Gastroesophageal sphincter (tissue), 4 donors: Measurements from ENCODE around the gene STH. TPM values are rescaled to one million over a fixed set of nuclear protein-coding genes. Genes with fewer than 3 reads are reported as not detected.

Source experiments
- ATAC-seq: fragments of 150-250 bp; one replicate; pipeline ENCODE4 v1.9.1; 2016; ENCODE audit warnings: mild to moderate bottlenecking, moderate library complexity
- H3K27ac ChIP-seq, 4 donors: fragments of 200-600 bp; sonication (generic) in 3 of 4; 1 replicate in 3 of 4; 2 replicates in 1 of 4; pipeline ENCODE4 v1.5.1; 2016 to 2019
- H3K27me3 ChIP-seq: fragments of 200-600 bp; sonication (generic); one replicate; pipeline ENCODE4 v1.5.1; 2019
- H3K36me3 ChIP-seq, 2 donors: fragments of 200-600 bp; sonication (generic); one replicate each; pipeline ENCODE4 v1.5.1; 2019; ENCODE audit warnings: control low read depth in 1 of 2
- H3K4me1 ChIP-seq, 3 donors: fragments of 200-600 bp; sonication (generic); 1 replicate in 2 of 3; 2 replicates in 1 of 3; pipeline ENCODE4 v1.5.1; 2016 to 2019; ENCODE audit warnings: control low read depth in 2 of 3
- H3K4me3 ChIP-seq, 2 donors: fragments of 200-600 bp; sonication (generic); one replicate each; pipeline ENCODE4 v1.5.1; 2019; ENCODE audit warnings: mild to moderate bottlenecking in 1 of 2, moderate library complexity in 1 of 2
- H3K9me3 ChIP-seq, 3 donors: fragments of 200-600 bp; sonication (generic); one replicate each; pipeline ENCODE4 v1.5.1; 2017 to 2019; ENCODE audit warnings: control low read depth in 2 of 3
- EP300 ChIP-seq: sonication (generic); formaldehyde crosslinking; IDR thresholded peaks from one replicate; pipeline ENCODE4 v1.6.1; 2017; ENCODE audit warnings: antibody characterized with exemption, mild to moderate bottlenecking
- POLR2A ChIP-seq, 2 donors: fragments of 450-650 bp; IDR thresholded peaks; one replicate each; pipeline ENCODE4 v1.6.1; 2017; ENCODE audit warnings: antibody characterized with exemption in 2 of 2, mild to moderate bottlenecking in 2 of 2, moderate library complexity in 1 of 2
- POLR2AphosphoS5 ChIP-seq: sonication (generic); formaldehyde crosslinking; IDR thresholded peaks from one replicate; pipeline ENCODE4 v1.6.1; 2017; ENCODE audit warnings: antibody characterized with exemption
- WGBS, 2 donors: methylation state at CpG; one replicate each; pipeline ENCODE4 v1.1.5; 2018; ENCODE audit warnings: low coverage in 1 of 2; 5-methylcytosine and 5-hydroxymethylcytosine counted together
- total RNA-seq, 4 donors: library from RNA; depleted of rRNA; stranded (reverse); fragments of >200 nt; gene quantifications; one replicate each; pipeline ENCODE4 v1.1.0, GENCODE V29; 2016
- TF ChIP-seq, protein P1 (sequence below), 4 experiments: fragments of 200-600 bp in 2 of 4; fragments of 450-650 bp in 2 of 4; sonication (generic) in 1 of 4; IDR thresholded peaks; one replicate each; pipeline ENCODE4 v1.5.1; 2017 to 2019; ENCODE audit warnings: antibody characterized with exemption in 4 of 4, mild to moderate bottlenecking in 2 of 4, moderate library complexity in 2 of 4

STH gene
- total RNA-seq, 4 donors from 2014 or later = not detected

DNA sequence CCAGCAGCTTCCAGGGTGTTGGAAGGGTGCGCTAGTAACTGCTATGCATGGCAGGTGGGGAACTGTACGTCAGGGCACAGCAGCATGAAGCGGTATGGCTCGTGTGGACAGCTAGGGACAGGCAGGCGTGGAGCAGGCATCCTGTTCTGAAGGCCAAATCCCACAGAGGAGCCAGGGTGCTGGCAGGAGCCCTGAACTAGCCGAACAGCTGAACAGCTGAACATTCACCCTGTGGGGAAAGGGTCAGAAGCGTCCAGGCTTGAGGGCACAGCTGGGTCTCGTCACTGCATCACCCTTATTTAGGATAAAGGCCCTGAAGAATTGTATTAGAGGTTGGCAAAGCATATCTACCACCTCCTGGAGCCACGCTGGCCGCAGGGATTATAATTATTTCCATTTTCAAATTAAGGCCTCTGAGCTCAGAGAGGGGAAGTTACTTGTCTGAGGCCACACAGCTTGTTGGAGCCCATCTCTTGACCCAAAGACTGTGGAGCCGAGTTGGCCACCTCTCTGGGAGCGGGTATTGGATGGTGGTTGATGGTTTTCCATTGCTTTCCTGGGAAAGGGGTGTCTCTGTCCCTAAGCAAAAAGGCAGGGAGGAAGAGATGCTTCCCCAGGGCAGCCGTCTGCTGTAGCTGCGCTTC lies 3.3 kb upstream of the STH start:
- ATAC-seq = no peak
- 78 to 100% methylated on average over 1 to 12 of the region's 14 CpGs for WGBS, 2 donors
- Histone ChIP-seq H3K36me3 (no peaks in the 10 kb centered on the region), H3K9me3 (no peaks in the 10 kb centered on the region), H3K4me3 (no peak overlapping the region), H3K4me1 (no peaks in the 10 kb centered on the region), H3K27ac (no peak overlapping the region), H3K27me3 (no peaks in the 10 kb centered on the region)
- TF ChIP-seq, protein P1, sequence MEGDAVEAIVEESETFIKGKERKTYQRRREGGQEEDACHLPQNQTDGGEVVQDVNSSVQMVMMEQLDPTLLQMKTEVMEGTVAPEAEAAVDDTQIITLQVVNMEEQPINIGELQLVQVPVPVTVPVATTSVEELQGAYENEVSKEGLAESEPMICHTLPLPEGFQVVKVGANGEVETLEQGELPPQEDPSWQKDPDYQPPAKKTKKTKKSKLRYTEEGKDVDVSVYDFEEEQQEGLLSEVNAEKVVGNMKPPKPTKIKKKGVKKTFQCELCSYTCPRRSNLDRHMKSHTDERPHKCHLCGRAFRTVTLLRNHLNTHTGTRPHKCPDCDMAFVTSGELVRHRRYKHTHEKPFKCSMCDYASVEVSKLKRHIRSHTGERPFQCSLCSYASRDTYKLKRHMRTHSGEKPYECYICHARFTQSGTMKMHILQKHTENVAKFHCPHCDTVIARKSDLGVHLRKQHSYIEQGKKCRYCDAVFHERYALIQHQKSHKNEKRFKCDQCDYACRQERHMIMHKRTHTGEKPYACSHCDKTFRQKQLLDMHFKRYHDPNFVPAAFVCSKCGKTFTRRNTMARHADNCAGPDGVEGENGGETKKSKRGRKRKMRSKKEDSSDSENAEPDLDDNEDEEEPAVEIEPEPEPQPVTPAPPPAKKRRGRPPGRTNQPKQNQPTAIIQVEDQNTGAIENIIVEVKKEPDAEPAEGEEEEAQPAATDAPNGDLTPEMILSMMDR (IDR thresholded peaks at IDR 0.05) = no peak
- TF ChIP-seq POLR2AphosphoS5 = no peak
- no peak for TF ChIP-seq EP300
- no peak for TF ChIP-seq POLR2A (IDR thresholded peaks at IDR 0.05)

DNA sequence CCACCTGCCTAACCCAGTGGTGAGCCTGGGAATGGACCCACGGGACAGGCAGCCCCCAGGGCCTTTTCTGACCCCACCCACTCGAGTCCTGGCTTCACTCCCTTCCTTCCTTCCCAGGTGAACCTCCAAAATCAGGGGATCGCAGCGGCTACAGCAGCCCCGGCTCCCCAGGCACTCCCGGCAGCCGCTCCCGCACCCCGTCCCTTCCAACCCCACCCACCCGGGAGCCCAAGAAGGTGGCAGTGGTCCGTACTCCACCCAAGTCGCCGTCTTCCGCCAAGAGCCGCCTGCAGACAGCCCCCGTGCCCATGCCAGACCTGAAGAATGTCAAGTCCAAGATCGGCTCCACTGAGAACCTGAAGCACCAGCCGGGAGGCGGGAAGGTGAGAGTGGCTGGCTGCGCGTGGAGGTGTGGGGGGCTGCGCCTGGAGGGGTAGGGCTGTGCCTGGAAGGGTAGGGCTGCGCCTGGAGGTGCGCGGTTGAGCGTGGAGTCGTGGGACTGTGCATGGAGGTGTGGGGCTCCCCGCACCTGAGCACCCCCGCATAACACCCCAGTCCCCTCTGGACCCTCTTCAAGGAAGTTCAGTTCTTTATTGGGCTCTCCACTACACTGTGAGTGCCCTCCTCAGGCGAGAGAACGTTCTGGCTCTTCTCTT lies 2.6 kb upstream of the STH start:
- Histone ChIP-seq H3K4me3 (no peak overlapping the region), H3K4me1 (no peaks in the 10 kb centered on the region), H3K27me3 (no peaks in the 10 kb centered on the region), H3K36me3 (no peaks in the 10 kb centered on the region), H3K9me3 (no peaks in the 10 kb centered on the region), H3K27ac (no peak overlapping the region)
- no peak for ATAC-seq
- WGBS, 2 donors = 80% methylated on average over 3 of the region's 31 CpGs; no CpG with 5 or more reads in 1 of the 2 donors
- no peak for TF ChIP-seq POLR2A (IDR thresholded peaks at IDR 0.05)
- TF ChIP-seq, protein P1 (IDR thresholded peaks at IDR 0.05) = no peak
- TF ChIP-seq EP300 = no peak
- TF ChIP-seq POLR2AphosphoS5 = no peak

DNA sequence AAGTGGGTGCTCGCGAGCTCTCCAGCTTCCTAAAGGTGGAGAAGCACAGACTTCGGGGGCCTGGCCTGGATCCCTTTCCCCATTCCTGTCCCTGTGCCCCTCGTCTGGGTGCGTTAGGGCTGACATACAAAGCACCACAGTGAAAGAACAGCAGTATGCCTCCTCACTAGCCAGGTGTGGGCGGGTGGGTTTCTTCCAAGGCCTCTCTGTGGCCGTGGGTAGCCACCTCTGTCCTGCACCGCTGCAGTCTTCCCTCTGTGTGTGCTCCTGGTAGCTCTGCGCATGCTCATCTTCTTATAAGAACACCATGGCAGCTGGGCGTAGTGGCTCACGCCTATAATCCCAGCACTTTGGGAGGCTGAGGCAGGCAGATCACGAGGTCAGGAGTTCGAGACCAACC lies 1.9 kb upstream of the STH start:
- Histone ChIP-seq H3K27me3 (no peaks in the 10 kb centered on the region), H3K4me3 (no peak overlapping the region), H3K9me3 (no peaks in the 10 kb centered on the region), H3K4me1 (no peaks in the 10 kb centered on the region), H3K36me3 (no peaks in the 10 kb centered on the region), H3K27ac (no peak overlapping the region)
- TF ChIP-seq POLR2AphosphoS5 = no peak
- TF ChIP-seq, protein P1 (IDR thresholded peaks at IDR 0.05) = no peak
- no peak for TF ChIP-seq EP300
- TF ChIP-seq POLR2A (IDR thresholded peaks at IDR 0.05) = no peak
- no peak for ATAC-seq
- WGBS, 2 donors = no CpG with 5 or more reads among the region's 13 CpGs

GRCh38 chr17:45997624-45998023 lies 1.4 kb upstream of the STH start:
- WGBS, 2 donors = 83 to 85% methylated on average over 5 of the region's 9 CpGs

More at GRCh38 chr17:45997624-45998023, 1.4 kb upstream of the STH start:
- Histone ChIP-seq H3K36me3 (no peaks in the 10 kb centered on the region), H3K27ac (no peak overlapping the region), H3K4me1 (peaks cover 0 to 4% (median 0%) of the 10 kb centered on the region in 3 donors), H3K9me3 (no peaks in the 10 kb centered on the region), H3K27me3 (no peaks in the 10 kb centered on the region), H3K4me3 (no peak overlapping the region)
- no peak for ATAC-seq
- TF ChIP-seq EP300 (no peak), POLR2A (IDR thresholded peaks at IDR 0.05) (no peak), POLR2AphosphoS5 (no peak)
- TF ChIP-seq, protein P1 (IDR thresholded peaks at IDR 0.05) = no peak
